GM12878 (cell line): ENCODE results near the gene CCDC178. TPM values are rescaled to one million over a fixed set of nuclear protein-coding genes. Genes with fewer than 3 reads are reported as not detected.

Source experiments
- ATAC-seq: fragments of 200-7000 bp; cut with Tn5 transposase; 3 replicates; pipeline ENCODE4 v1.9.1; 2020; ENCODE audit warnings: mild to moderate bottlenecking, moderate library complexity
- BruUV-seq: library from RNA; stranded (reverse); fragments of 400-500 nt; replicated peaks from 2 replicates; lab custom pipeline; 2021; lab: Mats Ljungman, UMichigan
- CTCF ChIA-PET: fragments of 300-600 bp; sonication (Branson Sonifier 250); formaldehyde crosslinking; extraction: SDS; loops from one replicate; lab custom pipeline; 2021; ENCODE audit warnings: inconsistent platforms; lab: Yijun Ruan, JAX
- POLR2A ChIA-PET: fragments of 350-600 bp; formaldehyde crosslinking; extraction: SDS; loops from one replicate; lab custom pipeline; 2021; ENCODE audit warnings: inconsistent platforms; lab: Charles Lee
- RAD21 ChIA-PET: fragments of 300-600 bp; sonication (Branson Sonifier 250); formaldehyde crosslinking; loops from one replicate; lab custom pipeline; 2023; ENCODE audit warnings: antibody characterized with exemption; ENCODE audit not compliant: unreplicated experiment; lab: Charles Lee
- SMC1A ChIA-PET: fragments of 300-600 bp; sonication (Branson Sonifier 250); formaldehyde crosslinking; loops from one replicate; lab custom pipeline; 2023; ENCODE audit not compliant: unreplicated experiment, uncharacterized antibody; lab: Charles Lee
- DNase-seq: peaks from one replicate; pipeline ENCODE4 v3.0.0-alpha.2; 2011; ENCODE audit warnings: low read depth, low spot score
- FAIRE-seq: peaks from 3 replicates; lab custom pipeline; 2011; peaks lifted over from hg19 to GRCh38; lab: Jason Lieb, UNC
- H2AFZ ChIP-seq: 2 replicates; pipeline ENCODE4 v1.6.0; 2011; ENCODE audit warnings: low read depth, low read length, control low read depth; ENCODE audit not compliant: control insufficient read depth
- H3K27ac ChIP-seq: 2 replicates; pipeline ENCODE4 v1.5.1; 2011; ENCODE audit warnings: control low read depth; ENCODE audit not compliant: control insufficient read depth, insufficient read depth
- H3K27me3 ChIP-seq, 2 experiments: replicated peaks in 1 of 2; 2 replicates each; pipeline versions ENCODE4 v1.6.0 to v1.6.1; 2011; ENCODE audit warnings: low read length in 1 of 2; ENCODE audit not compliant: control insufficient read depth in 2 of 2, insufficient read depth in 2 of 2
- H3K36me3 ChIP-seq, 2 experiments: 2 replicates each; pipeline ENCODE4 v1.5.1; 2011; ENCODE audit warnings: low read length in 1 of 2; ENCODE audit not compliant: control insufficient read depth in 2 of 2, insufficient read depth in 2 of 2
- H3K4me1 ChIP-seq: 2 replicates; pipeline ENCODE4 v1.6.1; 2011; ENCODE audit warnings: mild to moderate bottlenecking, low read length, moderate library complexity, mixed read lengths; ENCODE audit not compliant: control insufficient read depth, insufficient read depth
- H3K4me2 ChIP-seq: 2 replicates; pipeline ENCODE4 v1.6.0; 2011; ENCODE audit warnings: control low read depth; ENCODE audit not compliant: control insufficient read depth, insufficient read depth
- H3K4me3 ChIP-seq: fragments of 200-600 bp; sonication (generic); 2 replicates; pipeline ENCODE4 v1.5.1; 2016
- H3K79me2 ChIP-seq: 2 replicates; pipeline ENCODE4 v1.6.0; 2011; ENCODE audit warnings: low read length; ENCODE audit not compliant: control insufficient read depth, insufficient read depth
- H3K9ac ChIP-seq: 2 replicates; pipeline ENCODE4 v1.8.0; 2011; ENCODE audit warnings: low read length, control low read depth, mixed read lengths; ENCODE audit not compliant: control insufficient read depth, insufficient read depth
- H3K9me3 ChIP-seq: replicated peaks from 3 replicates; pipeline ENCODE4 v1.5.1; 2011; ENCODE audit warnings: mild to moderate bottlenecking, low read length; ENCODE audit not compliant: control insufficient read depth, insufficient read depth
- H4K20me1 ChIP-seq: 2 replicates; pipeline ENCODE4 v1.6.0; 2011; ENCODE audit not compliant: control insufficient read depth, insufficient read depth
- KLF5 ChIP-seq: fragments of 450-650 bp; IDR thresholded peaks from 2 replicates; pipeline ENCODE4 v1.6.1; 2014; ENCODE audit warnings: mild to moderate bottlenecking; ENCODE audit not compliant: partially characterized antibody
- PML ChIP-seq: IDR thresholded peaks from 2 replicates; pipeline ENCODE4 v1.6.1; 2012; ENCODE audit warnings: low read length, inconsistent platforms
- RB1 ChIP-seq: fragments of 450-650 bp; formaldehyde crosslinking; IDR thresholded peaks from 2 replicates; pipeline ENCODE4 v1.6.1; 2017; ENCODE audit warnings: mild to moderate bottlenecking, borderline replicate concordance
- SMAD5 ChIP-seq: IDR thresholded peaks from 2 replicates; pipeline ENCODE4 v1.6.1; 2016; ENCODE audit warnings: antibody characterized with exemption, low read depth
- YBX1 ChIP-seq: fragments of 450-650 bp; IDR thresholded peaks from 2 replicates; pipeline ENCODE4 v1.6.1; 2016; ENCODE audit warnings: antibody characterized with exemption
- ZBTB33 ChIP-seq: fragments of 450-650 bp; IDR thresholded peaks from 2 replicates; pipeline ENCODE4 v1.6.1; 2017; ENCODE audit warnings: mild to moderate bottlenecking
- ZNF274 ChIP-seq: IDR thresholded peaks from one replicate; pipeline ENCODE4 v1.8.0; 2011; ENCODE audit not compliant: insufficient read length, insufficient read depth
- ZNF687 ChIP-seq: fragments of 450-650 bp; IDR thresholded peaks from 2 replicates; pipeline ENCODE4 v1.6.1; 2017; ENCODE audit warnings: mild to moderate bottlenecking, moderate library complexity
- WGBS: methylation state at CpG from one replicate; pipeline ENCODE4 v1.1.6; 2016; ENCODE audit warnings: low lambda C conversion rate; ENCODE audit not compliant: insufficient replicate concordance, insufficient coverage; ENCODE audit errors: missing lambda C conversion rate; 5-methylcytosine and 5-hydroxymethylcytosine counted together
- in situ Hi-C: fragments of 300-500 bp; cut with MboI; formaldehyde crosslinking; loops from 9 replicates; pipeline ENCODE4 v1.14.3; 2018; ENCODE audit warnings: mixed read lengths
- intact Hi-C: fragments of 100-400 bp; cut with micrococcal nuclease; formaldehyde crosslinking; loops from one replicate; pipeline ENCODE4 v1.14.2; 2022; ENCODE audit not compliant: unreplicated experiment
- polyA plus RNA-seq, 11 experiments: library from polyadenylated mRNA; depleted of rRNA in 4 of 11; unstranded in 6 of 11; stranded (reverse) in 5 of 11; fragments of >200 nt; fragmentation: Nextera tagmentation in 4 of 11; fragmentation: Illumina TruSeq in 1 of 11; extraction: Ambion mirVana in 4 of 11; extraction: Trizol in 1 of 11; gene quantifications; 1 replicate in 1 of 11; 2 replicates in 10 of 11; pipeline versions ENCODE4 v1.2.1 to v1.2.3, GENCODE V29; 2011 to 2016; ENCODE audit warnings: inconsistent platforms in 2 of 11, missing spikeins in 2 of 11, low read depth in 1 of 11
- total RNA-seq, 4 experiments: library from RNA; depleted of rRNA in 3 of 4; stranded (reverse); fragments of >200 nt in 3 of 4; fragmentation: Illumina TruSeq in 1 of 4; extraction: Trizol in 1 of 4; gene quantifications; 2 replicates each; pipeline versions ENCODE4 v1.2.1 to v1.2.3, GENCODE V29; 2013 to 2021
- TF ChIP-seq, protein P1 (sequence below): IDR thresholded peaks from 2 replicates; pipeline ENCODE4 v1.6.1; 2011; ENCODE audit warnings: mild to moderate bottlenecking, low read depth, low read length, moderate library complexity; ENCODE audit not compliant: insufficient replicate concordance

Gene CCDC178
- total and polyA plus RNA-seq, 10 of the 15 experiments (the other 5 are each of a cell fraction or from before 2014, with no cell fraction given) = 0.04 TPM; not detected in 9

DNA sequence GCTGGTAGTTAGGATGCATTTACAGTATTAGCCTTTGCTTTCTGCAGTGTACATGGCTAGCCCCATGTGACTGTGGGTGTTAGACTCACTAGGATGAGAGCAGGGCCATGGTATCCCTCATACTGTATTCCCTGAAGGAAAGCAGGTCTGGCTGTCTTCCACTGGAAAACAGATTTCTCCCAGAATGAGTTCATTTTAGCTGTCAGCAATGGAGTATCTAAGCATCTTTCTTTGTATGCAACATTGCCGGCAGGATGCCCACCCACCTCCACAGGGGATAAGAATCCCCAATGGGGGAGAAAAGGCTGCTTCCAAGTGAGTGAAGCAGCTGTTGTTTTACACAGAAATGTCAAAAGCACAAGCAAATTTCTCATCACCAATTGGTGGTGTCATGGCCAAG lies 525.0 kb downstream of the CCDC178 start:
- H3K79me2 ChIP-seq = no peaks in the 10 kb centered on the region
- no peaks in the 10 kb centered on the region for H3K36me3 ChIP-seq
- POLR2A ChIA-PET = no interaction called here
- ATAC-seq = no peak
- H3K9me3 ChIP-seq = no peaks in the 10 kb centered on the region
- 80% methylated on average over 1 of the region's 1 CpG for WGBS
- in situ Hi-C loops = no loop called here
- no peak for TF ChIP-seq ZNF687
- TF ChIP-seq YBX1 = no peak
- no peak for TF ChIP-seq KLF5
- no peak for TF ChIP-seq RB1
- no peak for TF ChIP-seq ZBTB33
- TF ChIP-seq SMAD5 = no peak
- TF ChIP-seq PML = no peak
- TF ChIP-seq ZNF274 = no peak
- TF ChIP-seq, protein P1, sequence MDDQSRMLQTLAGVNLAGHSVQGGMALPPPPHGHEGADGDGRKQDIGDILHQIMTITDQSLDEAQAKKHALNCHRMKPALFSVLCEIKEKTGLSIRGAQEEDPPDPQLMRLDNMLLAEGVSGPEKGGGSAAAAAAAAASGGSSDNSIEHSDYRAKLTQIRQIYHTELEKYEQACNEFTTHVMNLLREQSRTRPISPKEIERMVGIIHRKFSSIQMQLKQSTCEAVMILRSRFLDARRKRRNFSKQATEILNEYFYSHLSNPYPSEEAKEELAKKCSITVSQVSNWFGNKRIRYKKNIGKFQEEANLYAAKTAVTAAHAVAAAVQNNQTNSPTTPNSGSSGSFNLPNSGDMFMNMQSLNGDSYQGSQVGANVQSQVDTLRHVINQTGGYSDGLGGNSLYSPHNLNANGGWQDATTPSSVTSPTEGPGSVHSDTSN = no peak
- TF ChIP-seq, all 136 proteins: peak for 0
- Histone ChIP-seq H4K20me1 (no peaks in the 10 kb centered on the region), H3K27ac (no peak overlapping the region), H3K27me3 (no peaks in the 10 kb centered on the region), H3K9ac (no peak overlapping the region), H3K4me3 (no peak overlapping the region), H3K4me1 (no peaks in the 10 kb centered on the region), H2AFZ (no peak overlapping the region), H3K4me2 (no peak overlapping the region)
- FAIRE-seq (no peak), DNase-seq (no peak)
- ChIA-PET RAD21 (no interaction called here), SMC1A (no interaction called here), CTCF (no interaction called here)
- intact Hi-C loops = no loop called here
- BruUV-seq = no TSS peak
